GM12891 (cell line): ENCODE measurements around the gene MRPL30.
"Not testable (repeated sequence)": the region's sequence is repeated elsewhere in the genome, so short reads cannot be mapped to it uniquely, and the experiment has no call there.

ENCODE experiments used
- DNase-seq: peaks from one replicate; pipeline ENCODE4 v3.0.0; 2011; ENCODE audit warnings: low spot score; ENCODE audit not compliant: insufficient read length
- FAIRE-seq: peaks from 2 replicates; lab custom pipeline; 2011; peaks lifted over from hg19 to GRCh38; lab: Jason Lieb, UNC
- PAX5 ChIP-seq: IDR thresholded peaks from 2 replicates; pipeline ENCODE4 v1.6.1; 2011; ENCODE audit warnings: low read length, moderate library complexity, mild to moderate bottlenecking; ENCODE audit not compliant: insufficient read depth, severe bottlenecking
- POLR2A ChIP-seq: IDR thresholded peaks from 2 replicates; pipeline ENCODE4 v1.6.1; 2011; ENCODE audit warnings: low read depth, low read length, control low read depth
- POLR2AphosphoS5 ChIP-seq: IDR thresholded peaks from 2 replicates; pipeline ENCODE4 v1.6.1; 2011; ENCODE audit warnings: low read depth, low read length, control low read depth
- POU2F2 ChIP-seq: IDR thresholded peaks from 2 replicates; pipeline ENCODE4 v1.6.1; 2011; ENCODE audit warnings: low read depth, mild to moderate bottlenecking, control low read depth, low read length, moderate library complexity
- SPI1 ChIP-seq: IDR thresholded peaks from 2 replicates; pipeline ENCODE4 v1.6.1; 2011; ENCODE audit warnings: low read depth, low read length, control low read depth
- TAF1 ChIP-seq: IDR thresholded peaks from 2 replicates; pipeline ENCODE4 v1.6.1; 2011; ENCODE audit warnings: low read depth, low read length, control low read depth

MRPL30 gene

GRCh38 chr2:99183025-99183424, 2.0 kb downstream of the MRPL30 start:
- FAIRE-seq (no peak), DNase-seq (no peak)
- TF ChIP-seq PAX5, result no peak
- no peak for TF ChIP-seq TAF1
- TF ChIP-seq POLR2A, result no peak
- TF ChIP-seq POLR2AphosphoS5, result no peak
- TF ChIP-seq POU2F2, result no peak
- TF ChIP-seq SPI1, result no peak

- FAIRE-seq, result no peak
- no peak for TF ChIP-seq TAF1
- TF ChIP-seq POLR2AphosphoS5, result no peak
- TF ChIP-seq POLR2A, result no peak
- TF ChIP-seq SPI1, result no peak
- no peak for TF ChIP-seq POU2F2
- no peak for TF ChIP-seq PAX5
- no peak for DNase-seq
These were observed 3.8 kb downstream of the MRPL30 start for GRCh38 chr2:99184811-99185210.

DNA sequence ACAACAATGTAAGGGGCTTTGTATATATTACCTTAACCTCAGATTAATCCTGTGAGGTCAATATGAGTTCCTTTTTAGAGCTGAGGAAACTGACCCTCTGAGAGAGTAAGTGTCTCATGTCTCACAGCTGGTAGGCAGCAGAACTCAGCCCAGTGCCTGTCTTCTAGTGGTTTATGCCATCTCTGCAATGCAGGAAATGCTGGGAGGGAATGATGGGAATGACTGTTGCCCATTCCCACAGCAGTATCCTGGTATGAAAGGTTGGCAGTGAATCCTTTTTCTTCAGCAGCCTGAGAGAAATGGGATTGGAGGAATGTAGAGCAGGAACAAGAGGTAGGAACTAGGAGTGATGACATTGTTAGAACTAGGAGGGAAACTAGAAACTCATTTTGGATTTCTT, 6.0 kb downstream of the MRPL30 start:
- no peak for DNase-seq
- FAIRE-seq, result no peak
- TF ChIP-seq SPI1, result no peak
- TF ChIP-seq TAF1, result no peak
- TF ChIP-seq POLR2AphosphoS5, result no peak
- no peak for TF ChIP-seq POLR2A
- TF ChIP-seq POU2F2, result no peak
- no peak for TF ChIP-seq PAX5

- TF ChIP-seq SPI1 (no peak), PAX5 (no peak)
- FAIRE-seq (no peak), DNase-seq (no peak)
These were observed 7.4 kb downstream of the MRPL30 start for GRCh38 chr2:99188357-99188756.

- DNase-seq, result no peak
- TF ChIP-seq TAF1 (no peak), POLR2AphosphoS5 (no peak), POU2F2 (no peak), POLR2A (no peak), PAX5 (no peak), SPI1 (no peak)
- FAIRE-seq, result no peak
These were observed 9.6 kb downstream of the MRPL30 start for GRCh38 chr2:99190548-99190947.

DNA sequence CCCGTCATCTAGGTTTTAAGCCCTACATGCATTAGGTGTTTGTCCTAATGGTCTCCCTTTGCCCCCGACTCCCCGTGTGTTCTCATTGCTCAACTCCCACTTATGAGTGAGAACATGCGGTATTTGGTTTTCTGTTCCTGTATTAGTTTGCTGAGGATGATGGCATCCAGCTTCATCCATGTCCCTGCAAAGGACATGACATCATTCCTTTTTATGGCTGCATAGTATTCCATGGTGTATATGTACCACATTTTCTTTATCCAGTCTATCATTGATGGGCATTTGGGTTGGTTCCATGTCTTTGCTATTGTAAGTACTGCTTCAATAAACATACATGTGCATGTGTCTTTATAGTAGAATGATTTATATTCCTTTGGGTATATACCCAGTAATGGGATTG, 11.4 kb downstream of the MRPL30 start:
- not testable (repeated sequence) for DNase-seq, FAIRE-seq

- no peak for DNase-seq
- no peak for TF ChIP-seq SPI1
- no peak for TF ChIP-seq PAX5
- no peak for TF ChIP-seq TAF1
- no peak for TF ChIP-seq POLR2AphosphoS5
- no peak for TF ChIP-seq POLR2A
- TF ChIP-seq POU2F2, result no peak
- no peak for FAIRE-seq
These were observed 17.3 kb downstream of the MRPL30 start for GRCh38 chr2:99198103-99198841.

GRCh38 chr2:99200076-99200800, 19.3 kb downstream of the MRPL30 start:
- FAIRE-seq (no peak), DNase-seq (no peak)
- TF ChIP-seq PAX5 (no peak), TAF1 (no peak), POU2F2 (no peak), POLR2A (no peak), POLR2AphosphoS5 (no peak), SPI1 (no peak)

- no peak for TF ChIP-seq PAX5
- no peak for TF ChIP-seq SPI1
- no peak for TF ChIP-seq POLR2AphosphoS5
- no peak for TF ChIP-seq TAF1
- no peak for TF ChIP-seq POLR2A
- TF ChIP-seq POU2F2, result no peak
- DNase-seq (no peak), FAIRE-seq (no peak)
These were observed 21.1 kb downstream of the MRPL30 start for GRCh38 chr2:99201959-99202678.

GRCh38 chr2:99205491-99205890, 24.5 kb downstream of the MRPL30 start:
- no peak for TF ChIP-seq SPI1
- no peak for TF ChIP-seq PAX5
- TF ChIP-seq TAF1, result no peak
- no peak for TF ChIP-seq POLR2A
- no peak for TF ChIP-seq POU2F2
- no peak for TF ChIP-seq POLR2AphosphoS5
- no peak for FAIRE-seq

More at GRCh38 chr2:99205491-99205890, 24.5 kb downstream of the MRPL30 start:
- DNase-seq, result no peak
